Liver (tissue), 3 donors: ENCODE results near the gene NPIPA1.
"Not testable (repeated sequence)": the region's sequence is repeated elsewhere in the genome, so short reads cannot be mapped to it uniquely, and the experiment has no call there.

Experiments
- CTCF ChIP-seq: fragments of 150-350 bp; IDR thresholded peaks from 2 replicates; pipeline ENCODE4 v1.5.1; 2017; ENCODE audit warnings: improper control_type of control experiment, low read depth, low read length; ENCODE audit not compliant: missing input control
- EGR1 ChIP-seq, 2 donors: IDR thresholded peaks; 2 replicates each; pipeline ENCODE4 v1.6.1; 2016 to 2018; ENCODE audit warnings: antibody characterized with exemption in 2 of 2, low read depth in 2 of 2
- FOXA2 ChIP-seq: IDR thresholded peaks from 2 replicates; pipeline ENCODE4 v1.6.1; 2016; ENCODE audit warnings: antibody characterized with exemption
- GABPA ChIP-seq, 2 donors: IDR thresholded peaks in 1 of 2; conservative IDR thresholded peaks in 1 of 2; 2 replicates each; pipeline ENCODE4 v1.6.1; 2016; ENCODE audit warnings: antibody characterized with exemption in 2 of 2, mild to moderate bottlenecking in 1 of 2, moderate library complexity in 1 of 2
- NR2F2 ChIP-seq: IDR thresholded peaks from 2 replicates; pipeline ENCODE4 v1.6.1; 2016; ENCODE audit warnings: antibody characterized with exemption
- TAF1 ChIP-seq: conservative IDR thresholded peaks from 2 replicates; pipeline ENCODE4 v1.6.1; 2016; ENCODE audit warnings: antibody characterized with exemption, mild to moderate bottlenecking
- YY1 ChIP-seq: IDR thresholded peaks from 2 replicates; pipeline ENCODE4 v1.6.1; 2016; ENCODE audit warnings: antibody characterized with exemption, mild to moderate bottlenecking
- donor health status: healthy.
- donor health status: healthy.

GRCh38 chr16:14982521-14982920 is 45.3 kb downstream of the NPIPA1 start:
- TF ChIP-seq CTCF; TAF1; NR2F2; FOXA2; EGR1 (IDR thresholded peaks at IDR 0.05; ENCODE audit: low read depth in 2 of 2); YY1; GABPA (IDR thresholded peaks at IDR 0.05 in 1 of 2, conservative IDR thresholded peaks at IDR 0.05 in 1 of 2): not testable (repeated sequence)
